Stromal cell of bone marrow (primary cell): ENCODE measurements around the gene NTNG1.
"Not testable (repeated sequence)": the region's sequence is repeated elsewhere in the genome, so short reads cannot be mapped to it uniquely, and the experiment has no call there.

Source experiments
- DNase-seq: peaks from one replicate; pipeline ENCODE4 v3.0.0-alpha.2; 2012; ENCODE audit warnings: low read depth

NTNG1 gene

DNA sequence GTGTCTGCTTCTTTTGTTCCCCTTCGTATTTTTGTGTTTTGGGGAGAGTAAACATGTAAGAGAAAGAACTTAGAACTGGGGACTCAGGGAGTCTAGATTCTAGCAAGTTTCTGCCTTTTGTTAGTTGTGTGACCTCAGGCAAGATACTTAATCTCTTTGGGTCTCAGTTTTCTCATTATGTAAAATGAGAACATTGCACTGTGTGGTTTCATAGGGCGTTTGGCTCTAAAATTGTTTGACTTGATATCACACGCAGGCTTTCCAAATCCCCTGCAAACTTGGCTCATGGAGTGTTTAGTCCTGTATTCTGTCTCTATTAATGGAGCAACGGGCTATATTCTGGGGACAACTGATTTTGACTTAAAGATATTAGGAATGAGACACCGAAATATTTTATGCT, 57.7 kb downstream of the NTNG1 start:
- DNase-seq, result peak; percentile 13

DNA sequence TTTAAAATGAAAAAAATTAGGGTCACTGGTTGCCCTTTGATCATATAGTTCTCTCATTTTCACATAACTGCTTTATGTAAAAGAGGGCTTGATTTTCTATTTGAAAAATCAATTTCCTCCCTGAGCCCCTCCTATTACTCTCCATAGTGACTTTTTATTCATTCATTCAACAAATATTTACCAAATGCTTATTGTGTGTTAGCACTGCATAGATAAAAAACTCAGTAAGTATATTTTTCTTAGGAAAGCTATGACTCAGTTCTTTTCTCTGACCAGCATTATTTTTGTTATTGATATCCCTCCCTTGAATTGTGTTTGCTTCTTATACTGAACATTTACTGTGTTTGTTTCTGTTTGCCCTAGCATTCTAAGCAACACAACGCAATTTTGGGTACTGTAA, 59.8 kb downstream of the NTNG1 start:
- DNase-seq, result no peak

DNA sequence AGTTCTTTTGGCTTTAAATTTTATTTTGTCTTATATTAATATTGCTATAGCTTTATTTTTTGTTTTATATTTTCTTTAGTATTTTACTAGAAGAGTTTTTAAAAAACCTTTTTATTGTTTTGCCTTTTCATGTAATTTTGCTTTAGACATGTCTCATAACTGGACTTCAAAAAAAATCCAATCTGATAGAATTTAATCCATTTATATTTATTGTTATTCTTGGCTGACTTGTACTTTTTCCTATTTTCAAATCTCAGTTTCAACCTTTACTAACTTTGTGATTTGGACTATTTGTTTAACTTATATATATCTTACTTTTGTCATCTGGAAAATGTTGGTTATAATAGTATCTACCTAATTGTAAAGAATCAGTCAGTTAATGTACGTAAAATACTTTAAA, 61.2 kb downstream of the NTNG1 start:
- DNase-seq, result no peak

DNA sequence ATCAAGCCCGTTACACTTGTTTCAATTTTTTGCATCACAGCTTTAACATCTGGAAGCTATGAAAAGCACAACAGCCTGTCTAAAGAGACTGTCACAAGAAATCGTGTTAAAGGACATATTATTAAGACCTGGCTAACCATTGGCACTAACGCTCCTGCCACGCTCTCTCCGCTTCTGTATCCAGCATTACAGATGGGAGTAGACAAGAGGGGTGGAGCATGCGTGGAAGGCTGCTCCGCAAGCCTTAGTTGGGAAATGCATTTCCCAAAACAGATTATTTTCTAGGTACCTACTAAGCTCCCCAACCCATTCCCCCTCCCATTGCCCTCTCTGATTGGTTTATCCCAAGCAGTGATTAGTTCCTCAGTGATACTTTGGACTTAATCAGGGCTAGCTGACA, 72.4 kb downstream of the NTNG1 start:
- DNase-seq, result no peak

DNA sequence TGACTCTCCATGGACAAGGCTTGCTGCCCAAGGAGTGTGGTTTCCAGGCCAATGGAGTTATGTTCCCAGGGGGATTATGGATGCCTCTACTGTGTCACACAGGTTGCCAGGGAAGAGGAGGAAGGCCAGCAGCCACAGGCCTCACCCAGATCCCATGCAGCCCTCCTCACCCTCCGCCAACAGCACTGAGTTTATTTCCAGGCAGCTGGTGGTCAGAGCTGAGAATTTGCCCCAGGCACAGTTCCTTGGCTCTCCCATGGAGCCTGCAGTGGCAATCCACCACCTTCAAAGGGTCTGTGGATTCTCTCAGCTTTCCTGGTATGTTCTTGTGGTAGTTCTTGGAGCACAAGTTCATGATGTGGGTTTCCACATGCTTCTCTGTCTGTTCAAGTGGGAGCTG, 79.2 kb downstream of the NTNG1 start:
- DNase-seq, result no peak

DNA sequence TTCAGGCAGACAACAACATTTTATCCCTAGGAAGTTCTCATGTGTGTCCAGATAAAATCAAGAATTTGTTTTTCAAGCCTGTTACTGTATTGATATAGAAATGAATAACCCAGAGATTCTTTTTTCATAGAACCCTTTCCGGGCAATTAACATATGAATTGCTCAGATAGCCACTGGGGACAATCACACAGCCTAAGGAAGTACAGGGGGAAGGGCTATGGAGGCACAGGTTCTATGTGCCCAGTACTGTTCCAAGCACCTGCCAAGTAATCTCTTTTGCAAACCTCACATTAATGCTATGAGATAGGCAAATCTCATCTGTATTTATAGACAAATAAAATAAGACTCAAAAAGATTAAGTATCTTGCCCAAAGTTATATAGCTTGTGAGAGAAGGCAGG, 84.9 kb downstream of the NTNG1 start:
- DNase-seq, result no peak

DNA sequence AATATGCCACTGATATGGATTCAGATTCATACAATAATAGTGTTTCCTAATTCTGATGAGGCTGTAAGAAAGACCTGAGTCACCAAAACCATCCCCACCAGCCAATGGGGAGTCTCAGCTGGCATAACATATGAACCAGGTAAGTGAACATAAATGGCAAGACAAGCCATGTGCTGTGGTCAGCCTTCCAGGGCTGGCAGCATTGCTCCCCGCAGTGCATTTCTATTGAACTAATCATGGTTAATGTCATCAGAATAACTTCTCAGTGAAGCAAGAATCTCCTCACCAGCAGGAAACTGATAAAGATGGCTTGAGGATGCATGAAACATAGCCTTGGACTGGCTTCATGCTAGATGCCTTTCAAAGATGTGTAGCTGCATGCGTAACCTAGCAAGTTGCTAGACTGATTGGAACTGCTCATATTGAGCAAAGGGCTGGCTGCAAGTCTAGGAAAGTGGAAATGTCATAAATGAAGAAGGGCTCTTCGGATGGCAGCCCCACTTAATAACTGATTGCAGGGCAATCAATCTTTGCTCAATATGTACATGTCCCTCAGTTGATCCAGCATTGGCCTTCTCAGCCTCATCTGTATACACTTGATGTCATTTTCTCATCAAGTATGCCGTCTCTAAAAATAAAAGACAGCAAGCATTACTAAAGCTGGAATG, 88.0 kb downstream of the NTNG1 start:
- no peak for DNase-seq

DNA sequence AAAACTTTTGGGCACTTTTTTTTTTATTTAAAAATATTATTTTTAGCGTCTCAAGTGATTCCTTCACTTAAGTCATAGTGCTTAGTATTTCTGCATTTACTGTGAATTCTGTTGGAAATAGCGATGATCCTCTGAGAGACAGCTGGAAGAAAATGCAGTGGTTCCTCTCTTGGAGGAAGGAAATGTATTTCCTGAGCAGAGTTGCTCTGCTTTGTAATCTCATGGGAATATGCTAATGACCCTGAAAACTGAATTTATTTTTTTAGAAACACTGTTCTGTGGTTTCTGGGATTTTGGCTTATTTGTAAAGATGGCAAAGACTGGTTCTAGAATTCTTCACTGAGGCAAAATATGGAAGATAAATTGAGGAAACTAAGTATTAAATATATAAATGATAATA, 88.9 kb downstream of the NTNG1 start:
- DNase-seq, result no peak

DNA sequence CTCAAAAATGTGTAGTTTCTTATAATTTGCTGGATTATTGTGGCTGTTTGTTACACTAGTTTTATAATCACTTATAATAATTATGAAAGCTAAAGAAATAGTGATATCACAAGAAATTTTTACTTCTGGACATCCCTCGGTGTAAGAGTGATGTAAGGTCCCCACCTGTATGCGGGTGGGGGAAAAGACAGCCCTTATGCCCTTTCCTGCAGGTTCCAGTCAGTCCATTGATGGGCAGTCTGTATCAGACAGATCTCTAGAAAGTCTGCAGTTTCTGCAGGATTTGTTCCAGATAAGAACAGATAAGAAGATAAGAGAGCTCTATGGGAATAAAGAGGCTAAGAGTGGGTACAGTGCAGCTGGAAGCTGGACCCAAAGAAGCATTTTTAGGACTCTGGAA, 89.3 kb downstream of the NTNG1 start:
- DNase-seq, result no peak

DNA sequence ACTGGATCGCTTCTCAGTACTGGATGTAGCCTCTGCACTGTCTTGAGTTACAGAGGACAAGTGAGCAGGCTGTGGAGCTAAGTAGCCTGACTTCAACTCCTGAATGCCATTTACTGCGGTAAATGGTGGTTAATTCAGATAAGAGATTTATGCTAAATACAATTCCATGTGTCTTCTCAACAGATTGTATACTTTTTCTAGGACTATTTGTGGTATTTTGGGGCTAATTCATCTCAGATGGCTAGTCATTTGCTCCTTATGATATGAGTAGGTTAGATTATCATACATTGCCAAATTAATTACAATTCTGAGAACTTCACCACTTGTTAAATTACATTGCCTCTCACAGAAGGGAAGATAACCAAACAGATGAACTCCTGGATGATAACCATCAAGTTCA, 90.5 kb downstream of the NTNG1 start:
- DNase-seq, result no peak

DNA sequence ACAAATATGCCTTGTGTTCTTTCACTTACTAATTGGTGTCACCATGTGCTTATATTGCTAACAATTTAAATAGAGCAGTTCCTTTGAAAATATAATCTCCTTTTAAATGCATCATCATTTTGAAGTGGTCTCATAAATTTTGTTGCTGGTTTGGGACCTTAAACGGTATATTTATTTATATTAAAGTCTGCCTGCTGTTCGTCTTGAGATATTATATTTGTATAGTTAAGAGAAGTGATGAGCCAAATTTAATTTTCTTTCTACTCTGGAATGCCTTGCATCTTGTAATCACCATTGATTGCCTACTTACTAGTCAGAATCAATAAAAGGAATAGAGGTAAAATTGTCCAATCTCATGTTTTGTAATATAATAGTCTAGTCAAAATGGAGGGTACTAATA, 91.6 kb downstream of the NTNG1 start:
- DNase-seq, result no peak

DNA sequence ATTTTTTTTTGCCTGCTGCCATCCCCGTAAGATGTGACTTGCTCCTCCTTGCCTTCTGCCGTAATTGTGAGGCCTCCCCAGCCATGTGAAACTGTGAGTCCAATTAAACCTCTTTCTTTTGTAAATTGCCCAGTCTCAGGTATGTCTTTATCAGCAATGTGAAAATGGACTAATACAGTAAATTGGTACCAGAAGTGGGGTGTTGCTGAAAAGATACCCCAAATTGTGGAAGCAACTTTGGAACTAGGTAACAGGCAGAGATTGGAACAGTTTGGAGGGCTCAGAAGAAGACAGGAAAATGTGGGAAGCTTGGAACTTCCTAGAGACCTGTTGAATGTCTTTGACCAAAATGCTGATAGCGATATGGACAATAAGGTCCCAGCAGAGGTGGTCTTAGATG, 95.9 kb downstream of the NTNG1 start:
- not testable (repeated sequence) for DNase-seq

DNA sequence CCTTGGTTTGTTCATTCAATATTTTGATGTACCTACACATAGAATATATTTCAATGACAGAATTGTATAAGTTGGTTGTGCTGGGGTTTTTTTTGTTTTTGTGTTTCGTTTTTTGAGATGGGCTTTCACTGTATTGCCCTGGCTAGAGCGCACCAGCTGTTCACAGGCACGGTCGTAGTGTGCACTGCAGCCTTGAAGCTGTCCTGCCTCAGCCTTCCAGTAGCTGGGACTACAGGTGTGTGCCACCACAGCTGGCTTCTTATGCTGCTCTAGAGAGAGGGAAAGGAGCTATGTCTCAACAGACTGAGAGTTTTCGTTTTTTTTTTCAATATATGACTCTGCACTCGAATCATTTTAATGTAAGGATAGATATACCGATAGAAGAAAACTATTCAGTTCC, 102.6 kb downstream of the NTNG1 start:
- DNase-seq, result no peak

DNA sequence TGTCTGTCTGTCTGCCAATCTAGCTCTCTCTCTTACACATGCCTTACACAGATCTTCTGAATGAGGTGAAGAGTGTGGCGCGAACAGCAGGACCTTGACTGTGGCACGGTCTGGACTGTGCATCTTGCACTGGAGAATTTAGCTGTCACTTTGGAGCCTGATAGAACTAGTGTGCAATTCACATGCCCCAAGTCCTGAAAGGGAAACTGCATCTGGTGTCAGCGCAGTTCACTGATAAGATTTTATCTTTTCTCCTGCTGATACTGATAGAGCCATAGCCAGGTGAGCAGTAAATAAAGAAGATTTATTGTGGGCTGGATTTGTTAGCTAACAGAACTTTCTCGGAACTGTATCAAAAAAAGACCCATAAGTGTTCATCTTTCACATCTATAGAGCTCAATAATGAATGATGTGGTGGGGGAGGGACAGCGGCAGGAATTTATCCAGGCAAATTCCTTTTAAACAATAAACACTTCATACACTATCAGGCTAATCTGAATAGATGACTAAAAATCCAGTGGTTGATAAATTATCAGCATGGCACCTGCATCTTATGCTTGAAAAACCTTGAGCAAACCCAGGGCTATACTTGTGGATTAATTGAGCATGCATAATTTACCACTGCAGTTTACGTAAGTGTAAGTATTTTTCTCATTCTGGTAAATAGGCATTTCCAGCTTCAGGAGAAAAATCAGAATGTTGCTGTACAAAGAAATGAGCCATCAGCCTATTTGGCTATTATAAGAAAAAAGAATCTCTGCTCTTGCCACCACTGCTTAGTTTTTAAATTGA, 104.1 kb downstream of the NTNG1 start:
- no peak for DNase-seq

DNA sequence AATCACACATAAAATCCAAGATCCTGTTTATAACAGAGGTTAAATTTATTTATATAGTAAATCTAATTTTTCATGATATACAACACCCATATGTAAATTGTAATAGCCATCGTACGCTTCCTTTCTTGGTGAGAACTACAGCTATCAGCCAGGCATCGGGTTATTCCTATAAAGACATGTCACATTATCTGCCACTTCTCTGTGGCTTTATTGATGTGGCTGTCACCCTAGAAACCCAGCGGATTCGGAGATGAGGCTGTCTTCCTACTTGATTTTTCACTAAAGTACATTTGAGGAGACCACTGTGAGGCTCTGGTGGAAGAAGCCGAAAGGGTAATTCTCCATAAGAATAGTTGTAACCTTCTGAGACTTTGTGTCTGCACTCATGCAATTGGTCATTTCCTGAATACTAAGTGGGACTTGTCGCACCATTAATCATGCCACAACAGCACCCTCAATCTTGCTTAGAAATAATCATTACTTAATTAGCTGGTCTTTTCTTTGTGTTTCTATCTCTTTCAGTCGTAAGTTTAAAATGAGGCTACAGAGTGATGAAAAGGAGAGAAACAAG, 106.0 kb downstream of the NTNG1 start:
- no peak for DNase-seq

DNA sequence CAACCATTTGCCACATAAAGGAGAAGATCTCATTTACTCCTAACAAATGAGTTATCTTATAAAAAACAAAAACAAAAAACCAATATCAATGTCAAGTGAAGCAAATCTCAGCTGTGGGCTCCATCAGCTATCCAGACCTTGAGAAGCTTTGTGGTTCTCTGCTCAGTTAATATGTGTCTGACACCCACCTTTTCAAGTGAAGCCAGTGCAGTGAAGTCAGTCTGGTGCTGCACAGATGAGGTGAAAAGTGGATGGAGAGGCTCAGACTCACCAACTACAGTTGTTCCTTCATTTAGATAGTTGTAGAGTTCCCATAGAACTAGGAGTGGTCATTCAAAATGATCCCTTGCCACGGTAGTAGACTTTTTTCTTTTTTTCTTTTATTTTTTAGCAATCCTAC, 106.8 kb downstream of the NTNG1 start:
- DNase-seq, result no peak

DNA sequence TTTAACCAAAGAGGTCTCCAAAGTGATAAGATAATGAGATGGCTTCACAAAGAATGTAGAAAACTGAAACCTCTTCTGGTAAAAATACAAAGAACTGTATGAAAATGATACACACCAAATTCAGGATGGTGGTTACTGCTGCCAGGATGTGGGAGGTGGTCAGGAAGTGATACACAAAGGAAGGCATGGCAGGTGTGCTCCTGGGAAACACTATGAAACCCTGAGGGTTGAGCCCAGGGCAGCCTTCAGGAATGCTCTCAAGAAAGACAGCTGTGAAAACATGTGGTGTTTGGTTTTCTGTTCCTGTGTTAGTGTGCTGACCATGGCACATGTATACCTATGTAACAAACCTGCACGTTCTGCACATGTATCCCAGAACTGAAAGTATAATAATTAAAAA, 109.3 kb downstream of the NTNG1 start:
- no peak for DNase-seq

DNA sequence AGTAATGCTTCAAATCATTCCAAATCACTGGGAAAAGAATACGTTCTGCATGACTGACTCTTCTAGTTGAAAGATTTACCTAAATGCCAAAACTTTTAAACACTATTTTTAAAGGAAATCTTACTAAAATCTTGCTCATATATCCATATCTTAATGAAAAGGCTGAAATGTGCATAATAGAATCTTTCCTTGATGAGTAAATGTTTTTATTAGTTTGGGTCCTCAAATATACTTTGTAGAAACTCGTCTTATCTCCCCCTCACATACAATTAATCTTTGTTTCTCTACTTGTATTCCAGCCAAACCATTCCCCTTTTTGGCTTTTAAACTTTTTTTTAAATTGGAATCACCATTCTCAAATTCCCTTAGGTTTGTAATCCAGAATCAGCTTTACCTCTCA, 110.2 kb downstream of the NTNG1 start:
- no peak for DNase-seq

DNA sequence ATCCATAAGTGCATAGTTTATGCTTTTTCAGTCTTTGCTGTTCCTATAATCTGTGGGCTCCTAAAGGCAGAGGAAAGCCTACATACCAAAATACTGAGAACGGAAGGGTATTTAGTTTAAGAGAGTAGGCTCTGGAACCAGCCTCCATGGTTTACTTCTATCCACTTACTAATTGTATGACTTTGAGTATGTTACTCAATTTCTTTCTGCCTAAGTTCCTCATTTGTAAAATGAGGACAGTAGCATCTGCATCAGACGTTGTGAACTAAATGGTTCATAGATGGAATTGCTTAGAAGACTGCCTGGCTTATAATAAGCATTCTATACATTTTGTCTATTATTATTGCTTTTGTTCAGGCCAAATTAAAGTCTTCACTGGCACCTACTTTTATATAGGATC, 111.0 kb downstream of the NTNG1 start:
- DNase-seq, result no peak

DNA sequence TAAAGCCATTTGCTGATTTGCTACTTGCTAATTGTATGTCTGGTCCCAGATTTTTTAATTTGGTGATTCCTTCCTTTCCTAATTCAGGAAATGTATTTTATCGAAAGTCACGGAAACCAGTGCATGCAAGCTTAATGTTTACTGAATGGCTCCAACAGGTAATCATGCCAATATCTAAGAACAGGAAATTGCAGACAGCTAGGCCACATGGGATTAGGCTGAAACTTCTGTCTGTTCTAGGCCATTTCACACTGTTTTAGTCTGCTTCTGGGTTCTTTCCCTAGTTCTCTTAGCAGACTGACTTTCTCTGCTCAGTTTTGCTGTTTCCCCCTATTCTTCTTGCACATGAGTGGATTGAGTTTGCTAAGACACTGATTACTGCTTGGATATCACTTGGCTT, 111.4 kb downstream of the NTNG1 start:
- no peak for DNase-seq

DNA sequence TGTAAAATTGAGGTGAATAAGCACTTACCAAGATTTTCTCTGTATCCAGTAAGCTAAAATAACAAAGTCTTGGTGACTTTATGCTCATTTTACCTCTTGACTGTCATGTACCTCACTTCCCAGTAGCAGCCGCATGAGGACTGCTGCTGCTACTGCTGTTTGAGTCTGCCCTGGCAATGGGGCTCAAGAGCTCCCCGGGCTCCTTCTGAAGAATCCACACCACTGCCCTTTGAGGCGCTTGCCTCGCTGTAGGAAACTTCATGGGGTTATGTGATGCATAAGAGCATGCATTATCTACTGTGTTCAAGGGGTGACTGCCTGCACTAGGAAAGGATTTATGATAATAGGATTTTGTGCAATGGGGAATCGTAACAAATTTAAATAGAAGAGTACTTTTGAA, 113.5 kb downstream of the NTNG1 start:
- DNase-seq, result no peak

DNA sequence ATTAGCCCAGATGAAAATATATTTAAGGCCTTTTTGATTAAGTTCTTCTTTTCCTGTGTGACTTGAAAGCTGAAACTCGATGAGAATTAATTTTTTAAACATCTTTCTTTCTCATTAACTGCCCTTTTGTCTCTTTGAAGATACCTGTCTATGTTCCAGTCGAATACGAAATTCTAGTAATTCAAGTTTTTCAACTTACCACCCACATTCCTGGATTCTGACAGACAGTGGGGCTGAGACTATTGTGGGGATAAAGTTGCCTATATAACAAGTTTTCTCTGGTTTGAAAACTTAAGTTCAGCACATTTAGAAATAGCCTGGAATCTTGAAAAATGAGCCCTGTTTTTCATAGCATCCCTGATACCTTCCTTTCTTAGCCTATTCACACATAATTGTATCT, 114.6 kb downstream of the NTNG1 start:
- DNase-seq, result no peak

DNA sequence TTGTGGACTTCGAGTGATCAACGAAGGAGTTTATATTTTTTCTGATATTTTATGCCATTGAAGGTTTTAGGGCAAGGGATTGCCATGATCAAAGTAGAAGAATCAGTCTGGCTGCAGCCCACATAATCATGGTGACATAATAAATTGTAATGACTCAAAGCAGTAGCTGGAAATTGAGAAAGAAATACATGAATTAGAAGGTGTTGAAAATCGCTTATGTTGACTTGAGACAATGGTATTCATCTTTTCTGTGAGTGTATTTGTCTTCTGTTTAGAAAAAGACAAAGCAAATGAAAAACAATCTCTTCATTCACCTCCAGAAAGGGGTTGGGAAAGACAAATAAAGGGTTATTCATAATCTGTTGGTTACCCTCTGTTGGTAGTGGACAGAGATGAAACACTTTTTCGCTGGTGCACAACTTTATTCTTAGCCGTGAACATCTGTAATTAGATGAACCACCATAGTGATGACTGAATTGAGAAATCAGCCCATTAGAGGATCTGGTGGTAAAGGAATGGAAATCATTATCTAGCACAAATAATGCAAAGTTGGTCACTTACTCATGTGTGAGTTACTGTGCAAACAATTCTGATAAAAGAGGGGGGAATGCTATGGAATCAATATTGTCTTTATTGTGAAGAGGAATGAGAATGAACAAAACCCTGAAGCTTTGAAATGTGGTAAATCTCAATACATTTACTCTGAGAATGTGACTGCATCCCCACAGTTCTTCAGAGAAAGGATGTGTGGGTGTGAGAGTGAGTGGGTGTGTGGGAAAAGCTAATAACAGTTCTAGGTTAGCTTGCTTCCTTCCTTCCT, 121.8 kb downstream of the NTNG1 start:
- DNase-seq, result no peak
